Lung (tissue), 12 donors: ENCODE data around the gene SLC12A8. TPM values are rescaled to one million over a fixed set of nuclear protein-coding genes. Genes with fewer than 3 reads are reported as not detected.

Experiments
- ATAC-seq: fragments of 200-7000 bp; cut with Tn5 transposase; one replicate; pipeline ENCODE4 v1.9.1; 2020; ENCODE audit warnings: moderate number of reproducible peaks; ENCODE audit not compliant: insufficient read depth, low FRiP score
- DNase-seq, 3 donors: peaks; one replicate each; pipeline ENCODE4 v3.0.0-alpha.2; 2013 to 2017
- H3K27ac ChIP-seq, 2 donors: one replicate each; pipeline ENCODE4 v1.5.1; 2013; ENCODE audit warnings: mild to moderate bottlenecking in 2 of 2, moderate library complexity in 2 of 2, control low read depth in 1 of 2, inconsistent platforms in 1 of 2, low read depth in 1 of 2, low read length in 1 of 2
- H3K27me3 ChIP-seq, 3 donors: one replicate each; pipeline ENCODE4 v1.5.1; 2013; ENCODE audit warnings: low read length in 2 of 3; ENCODE audit not compliant: control insufficient read depth in 3 of 3, insufficient read depth in 3 of 3
- H3K36me3 ChIP-seq, 4 donors: one replicate each; pipeline ENCODE4 v1.5.1; 2013; ENCODE audit warnings: low read length in 4 of 4, mild to moderate bottlenecking in 1 of 4, moderate library complexity in 1 of 4; ENCODE audit not compliant: control insufficient read depth in 4 of 4, insufficient read depth in 4 of 4
- H3K4me1 ChIP-seq, 5 donors: one replicate each; pipeline ENCODE4 v1.5.1; 2013; ENCODE audit warnings: low read length in 5 of 5, mild to moderate bottlenecking in 2 of 5, moderate library complexity in 1 of 5; ENCODE audit not compliant: control insufficient read depth in 5 of 5, insufficient read depth in 5 of 5
- H3K4me3 ChIP-seq: one replicate; pipeline ENCODE4 v1.5.1; 2013; ENCODE audit warnings: mild to moderate bottlenecking, control low read depth, moderate library complexity
- H3K9ac ChIP-seq, 2 donors: one replicate each; pipeline ENCODE4 v1.5.1; 2013; ENCODE audit warnings: low read length in 2 of 2, control low read depth in 1 of 2; ENCODE audit not compliant: insufficient read depth in 1 of 2
- H3K9me3 ChIP-seq, 4 donors: one replicate each; pipeline ENCODE4 v1.5.1; 2013; ENCODE audit warnings: low read length in 3 of 4, mild to moderate bottlenecking in 1 of 4, moderate library complexity in 1 of 4; ENCODE audit not compliant: control insufficient read depth in 4 of 4, insufficient read depth in 3 of 4
- CTCF ChIP-seq: IDR thresholded peaks from 2 replicates; pipeline ENCODE4 v1.5.1; 2012; ENCODE audit warnings: mild to moderate bottlenecking; ENCODE audit errors: control extremely low read depth, extremely low read depth
- WGBS, 2 donors: extraction: QIAGEN DNeasy Blood & Tissue Kit; methylation state at CpG; one replicate each; pipeline ENCODE4 v1.1.7; 2013; 5-methylcytosine and 5-hydroxymethylcytosine counted together
- polyA plus RNA-seq, 2 donors: library from polyadenylated mRNA; stranded (reverse); fragments of 200-250 nt; gene quantifications; one replicate each; pipeline ENCODE4 v1.2.1, GENCODE V29; 2013
- total RNA-seq, 2 donors: library from RNA; depleted of rRNA in 1 of 2; stranded (reverse); fragments of >200 nt in 1 of 2; gene quantifications; one replicate each; pipeline ENCODE4 v1.2.1, GENCODE V29; 2014 to 2021
- donor health status: control.
- donor health status: control.
- donor health status: Bipolar disorder and iron deficiency.
- donor health status: healthy.
- donor health status: DM: yes; HTN: yes; CAD: no.

SLC12A8 gene
- total and polyA plus RNA-seq, 4 donors = 3.1 to 9.8 (median 5.8) TPM

- WGBS, 2 donors = 98 to 100% methylated on average over 2 of the region's 2 CpGs
These were observed 47.6 kb upstream of the SLC12A8 start for GRCh38 chr3:125260158-125260557.

GRCh38 chr3:125257536-125257935 is 45.0 kb upstream of the SLC12A8 start:
- Histone ChIP-seq H3K9me3 (no peaks in the 10 kb centered on the region), H3K4me3 (no peak overlapping the region), H3K9ac (no peak overlapping the region), H3K4me1 (peaks cover 0 to 3% (median 0%) of the 10 kb centered on the region in 5 donors), H3K27me3 (no peaks in the 10 kb centered on the region), H3K27ac (no peak overlapping the region), H3K36me3 (peaks cover 0 to 4% (median 0%) of the 10 kb centered on the region in 4 donors)
- no peak for ATAC-seq
- TF ChIP-seq CTCF = no peak
- WGBS, 2 donors = 64 to 79% methylated on average over 4 of the region's 4 CpGs
- no peak for DNase-seq

More at GRCh38 chr3:125260158-125260557, 47.6 kb upstream of the SLC12A8 start:
- ATAC-seq (no peak), DNase-seq (no peak)
- no peak overlapping the region for H3K9ac ChIP-seq
- H3K4me1 ChIP-seq = peaks cover 0 to 3% (median 0%) of the 10 kb centered on the region in 5 donors
- no peak overlapping the region for H3K27ac ChIP-seq
- H3K27me3 ChIP-seq = no peaks in the 10 kb centered on the region
- no peak for TF ChIP-seq CTCF
- H3K9me3 ChIP-seq = no peaks in the 10 kb centered on the region
- peaks cover 0 to 4% (median 3%) of the 10 kb centered on the region in 4 donors for H3K36me3 ChIP-seq
- no peak overlapping the region for H3K4me3 ChIP-seq

GRCh38 chr3:125256675-125257074 is 44.1 kb upstream of the SLC12A8 start:
- Histone ChIP-seq H3K4me1 (peaks cover 0 to 3% (median 0%) of the 10 kb centered on the region in 5 donors), H3K9me3 (no peaks in the 10 kb centered on the region), H3K27ac (no peak overlapping the region), H3K9ac (no peak overlapping the region), H3K27me3 (no peaks in the 10 kb centered on the region), H3K4me3 (no peak overlapping the region), H3K36me3 (peaks cover 0 to 4% (median under 1%) of the 10 kb centered on the region in 4 donors)
- DNase-seq (no peak), ATAC-seq (no peak)
- no peak for TF ChIP-seq CTCF

GRCh38 chr3:125250973-125251372 is 38.4 kb upstream of the SLC12A8 start:
- no peak for TF ChIP-seq CTCF
- H3K9ac ChIP-seq = no peak overlapping the region
- peaks cover 0 to 8% (median 5%) of the 10 kb centered on the region in 4 donors for H3K36me3 ChIP-seq
- H3K27me3 ChIP-seq = no peaks in the 10 kb centered on the region
- no peak for ATAC-seq
- no peaks in the 10 kb centered on the region for H3K9me3 ChIP-seq
- H3K4me1 ChIP-seq = no peaks in the 10 kb centered on the region
- no peak overlapping the region for H3K27ac ChIP-seq
- no peak for DNase-seq
- H3K4me3 ChIP-seq = no peak overlapping the region
- WGBS, 2 donors = 78 to 90% methylated on average over 2 of the region's 2 CpGs
